ENCODE results near the gene ABI2.
"Not testable (repeated sequence)": the region's sequence is repeated elsewhere in the genome, so short reads cannot be mapped to it uniquely, and the experiment has no call there.

The ABI2 gene

GRCh38 chr2:203327901-203328759, at the start of gene ABI2:
ABI2 (plus strand) TSS chr2:203328394; CDS start chr2:203328515, 121 bp downstream.
- DNase-seq (ENCODE audit: low read depth in 2 of 2): peak; percentile 29 to 42

DNA sequence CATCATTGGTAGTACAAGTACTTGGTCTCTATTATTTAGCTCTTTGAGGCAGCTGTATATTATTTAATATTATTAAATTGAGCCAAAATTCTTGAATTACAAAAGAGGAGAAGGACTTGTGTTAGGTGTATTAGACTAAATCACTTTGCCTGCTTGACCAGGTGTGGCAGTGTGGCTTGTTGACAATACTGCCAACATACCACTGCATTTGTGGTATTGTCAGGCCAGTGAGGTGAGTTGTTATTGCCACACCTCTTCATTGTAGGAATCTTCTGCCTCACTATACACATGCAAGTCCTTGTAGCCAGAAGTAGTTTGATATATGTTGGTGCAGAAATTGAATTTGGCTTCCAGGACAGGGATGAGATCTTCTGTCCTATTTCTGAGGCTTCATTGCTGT, 48.9 kb upstream of the ABI2 start:
- DNase-seq (ENCODE audit: low read depth in 2 of 2): no peak

DNA sequence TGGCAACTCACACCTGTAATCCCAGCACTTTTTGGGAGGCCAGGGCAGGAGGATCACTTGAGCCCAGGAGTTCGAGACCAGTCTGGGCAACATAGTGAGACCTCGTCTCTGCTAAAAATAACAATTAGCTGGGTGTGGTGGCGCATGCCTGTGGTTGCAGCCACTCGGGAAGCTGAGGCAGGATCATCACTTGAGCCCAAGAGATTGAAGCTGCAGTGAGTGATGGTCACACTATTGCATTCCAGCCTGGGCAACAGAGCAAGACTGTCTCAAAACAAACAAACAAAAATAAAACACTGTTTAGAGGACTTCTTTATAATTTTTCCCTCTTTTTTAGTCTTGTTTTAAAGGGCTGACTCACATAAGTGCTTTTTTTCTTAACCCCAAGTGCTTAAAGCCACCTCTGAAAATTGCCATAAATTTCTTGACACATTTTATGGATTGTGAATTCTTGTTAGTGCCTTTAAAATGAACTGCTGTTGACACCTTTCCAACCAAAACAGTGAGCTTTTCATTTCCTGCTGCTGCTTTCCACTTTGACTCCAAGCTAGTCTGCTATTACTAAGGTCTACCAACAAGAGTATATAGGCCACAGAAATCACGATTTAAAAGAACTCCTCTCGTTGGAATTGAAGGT, 47.6 kb upstream of the ABI2 start:
- DNase-seq (ENCODE audit: low read depth in 2 of 2): no peak

GRCh38 chr2:203282101-203282500, 46.1 kb upstream of the ABI2 start:
- no peak for DNase-seq (ENCODE audit: low read depth in 2 of 2)

- no peak for DNase-seq (ENCODE audit: low read depth in 2 of 2)
These were observed 41.7 kb upstream of the ABI2 start for GRCh38 chr2:203286532-203286931.

- DNase-seq (ENCODE audit: low read depth in 2 of 2): no peak
These were observed 26.5 kb upstream of the ABI2 start for GRCh38 chr2:203301667-203302066.

- not testable (repeated sequence) for DNase-seq (ENCODE audit: low read depth in 2 of 2)
These were observed 25.6 kb upstream of the ABI2 start for GRCh38 chr2:203302586-203302985.

DNA sequence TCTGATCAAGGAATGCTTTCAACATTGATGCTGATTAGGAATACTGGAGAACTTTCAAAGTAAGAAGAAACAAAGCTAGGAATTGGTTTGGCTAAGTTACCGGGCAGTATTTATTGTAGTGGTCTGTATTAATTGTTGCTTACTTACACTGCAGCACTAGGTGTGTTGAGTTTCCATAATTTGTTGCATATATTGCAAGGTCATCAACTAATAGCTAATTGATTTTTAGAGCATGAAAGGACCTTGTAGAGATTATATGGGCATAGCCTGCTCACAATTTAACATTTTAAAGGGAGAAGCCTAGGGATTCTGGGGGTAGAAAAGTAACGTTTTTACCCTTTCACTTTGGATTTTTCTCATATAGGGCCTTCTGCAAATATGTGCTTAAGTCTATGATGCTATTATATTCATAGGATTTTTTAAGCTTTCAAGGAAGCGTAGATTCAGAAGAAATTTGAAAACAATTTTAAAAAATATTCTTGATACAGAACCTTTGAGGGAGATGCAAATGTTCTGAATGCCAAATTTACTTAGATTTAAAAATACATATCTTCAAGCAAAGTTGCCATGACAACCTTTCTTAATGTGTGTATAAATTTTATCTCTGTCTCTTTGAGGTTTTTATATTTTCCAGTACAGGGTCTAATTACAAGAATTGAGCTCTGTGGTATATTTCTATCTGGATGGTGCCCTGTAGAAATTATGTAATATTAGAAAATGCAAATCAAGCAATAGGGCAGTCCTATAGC, 17.3 kb upstream of the ABI2 start:
- DNase-seq (ENCODE audit: low read depth in 2 of 2): no peak

DNA sequence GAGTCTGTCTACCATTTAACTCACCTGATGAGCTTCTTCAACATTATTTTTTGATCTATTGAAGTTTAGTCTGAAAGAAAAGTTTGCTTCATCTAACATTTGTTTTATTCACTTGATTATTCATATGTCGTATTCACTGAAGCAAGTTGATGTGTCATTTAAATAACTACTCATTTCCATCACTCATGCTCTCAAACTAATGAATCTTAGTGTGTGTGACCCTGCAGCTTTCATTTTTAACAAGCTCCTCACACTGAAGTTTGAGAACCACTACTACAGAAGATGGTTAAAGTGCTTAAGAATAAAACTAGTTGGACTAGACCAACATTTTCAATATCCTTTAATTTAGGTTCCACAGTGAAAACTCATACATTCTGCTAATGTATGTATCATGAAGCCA, 1.8 kb upstream of the ABI2 start:
- DNase-seq (ENCODE audit: low read depth in 2 of 2): no peak

DNA sequence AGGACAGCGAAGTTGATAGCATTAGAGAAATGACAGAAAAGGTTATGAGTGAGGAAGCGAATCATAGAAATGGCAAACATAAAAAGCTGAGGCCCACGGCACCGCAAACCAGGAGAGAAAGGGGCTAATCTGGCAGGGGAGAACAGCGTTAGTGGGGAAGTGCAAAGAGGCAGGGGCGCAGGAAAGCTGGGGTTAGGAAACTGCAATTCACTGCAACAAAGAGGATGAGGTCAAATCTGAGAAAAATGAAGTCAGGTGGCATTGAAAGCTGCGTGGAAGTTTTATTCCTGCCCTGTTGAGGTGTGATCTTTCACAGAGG, 653 bp upstream of the ABI2 start:
- DNase-seq (ENCODE audit: low read depth in 2 of 2): no peak

- peak; percentile 7 to 9 for DNase-seq (ENCODE audit: low read depth in 2 of 2)
These were observed 756 bp downstream of the ABI2 start for GRCh38 chr2:203328760-203329540.

DNA sequence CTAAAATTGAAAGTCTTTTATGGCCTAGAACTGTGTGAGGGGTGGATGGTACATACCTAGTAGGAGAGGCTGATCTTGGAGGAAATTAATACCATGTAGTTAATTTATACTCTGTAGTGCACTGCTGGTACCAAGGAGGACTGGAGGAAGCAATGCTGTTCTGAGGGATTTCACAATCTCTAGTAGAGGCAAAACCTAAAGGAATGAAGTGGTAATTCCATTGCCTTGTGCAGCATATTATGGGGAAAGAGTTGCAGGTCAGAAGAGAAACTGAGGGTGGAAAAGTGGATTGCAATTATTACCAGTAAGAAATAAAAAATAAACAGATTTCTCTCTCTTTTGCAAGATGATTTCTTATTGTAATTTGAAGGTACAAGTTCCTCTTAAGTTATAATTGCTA, 2.2 kb downstream of the ABI2 start:
- DNase-seq (ENCODE audit: low read depth in 2 of 2): no peak

- DNase-seq (ENCODE audit: low read depth in 2 of 2): no peak
These were observed 10.1 kb downstream of the ABI2 start for GRCh38 chr2:203338322-203338721.

DNA sequence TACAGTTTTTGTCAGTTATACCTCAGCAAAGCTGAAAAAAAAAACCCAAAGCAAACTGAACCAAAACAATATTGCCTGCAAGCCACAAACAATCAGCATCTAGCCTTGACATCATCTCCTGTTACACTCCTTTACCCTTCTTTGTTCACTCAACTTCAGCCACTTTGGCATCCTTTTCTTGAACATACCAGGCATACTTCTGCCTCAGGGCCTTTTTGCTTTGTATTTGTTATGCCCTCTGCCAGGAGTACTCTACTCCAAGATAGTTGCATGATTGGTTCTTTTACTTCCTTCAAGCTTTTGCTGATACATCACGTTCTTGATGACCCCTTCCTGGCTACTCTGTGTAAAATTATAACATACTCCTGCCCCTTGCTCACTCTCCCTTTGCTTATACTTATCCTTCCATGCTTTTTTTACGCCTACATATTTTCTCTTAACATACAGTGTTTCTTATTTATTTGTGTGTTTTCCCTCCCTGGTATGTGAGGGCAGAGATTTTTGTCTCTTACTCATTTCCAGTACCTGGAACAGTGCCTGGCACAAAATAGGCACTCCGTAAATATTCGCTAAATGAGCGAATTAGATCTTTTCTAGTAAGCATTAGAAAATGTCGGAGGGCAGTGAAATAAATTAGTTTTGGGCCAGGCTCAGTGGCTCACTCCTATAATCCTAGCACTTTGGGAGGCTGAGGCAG, 12.7 kb downstream of the ABI2 start:
- no peak for DNase-seq (ENCODE audit: low read depth in 2 of 2)

GRCh38 chr2:203341741-203342310, 13.6 kb downstream of the ABI2 start:
- no peak for DNase-seq (ENCODE audit: low read depth in 2 of 2)

DNA sequence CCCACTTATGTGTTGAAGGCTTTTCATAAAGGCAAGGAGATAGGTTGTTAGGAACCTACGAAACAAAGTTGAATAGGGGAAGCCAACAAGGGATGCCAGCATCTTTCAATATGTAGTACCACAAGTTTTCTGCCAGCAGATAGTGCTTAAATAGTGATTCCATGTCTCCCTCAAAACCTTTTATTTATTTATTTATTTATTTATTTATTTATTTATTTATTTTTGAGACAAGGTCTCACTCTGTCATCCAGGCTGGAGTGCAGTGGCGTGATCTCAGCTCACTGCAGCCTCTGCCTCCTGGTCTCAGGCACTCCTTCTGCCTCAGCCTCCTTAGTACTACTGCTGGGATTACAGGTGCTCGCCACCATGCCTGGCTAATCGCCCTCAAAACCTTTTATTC, 14.2 kb downstream of the ABI2 start:
- not testable (repeated sequence) for DNase-seq (ENCODE audit: low read depth in 2 of 2)

- DNase-seq (ENCODE audit: low read depth in 2 of 2): no peak
These were observed 16.5 kb downstream of the ABI2 start for GRCh38 chr2:203344667-203345066.

GRCh38 chr2:203346612-203347011, 18.4 kb downstream of the ABI2 start:
- no peak for DNase-seq (ENCODE audit: low read depth in 2 of 2)

- no peak for DNase-seq (ENCODE audit: low read depth in 2 of 2)
These were observed 19.2 kb downstream of the ABI2 start for GRCh38 chr2:203347375-203347774.

GRCh38 chr2:203352604-203353255, 24.5 kb downstream of the ABI2 start:
- no peak for DNase-seq (ENCODE audit: low read depth in 2 of 2)
